H9 (cell line): ENCODE data around the gene RNF5. TPM values are rescaled to one million over a fixed set of nuclear protein-coding genes. Genes with fewer than 3 reads are reported as not detected.

Experiments used
- DNase-seq: peaks from one replicate; pipeline ENCODE4 v3.0.0-alpha.2; 2017
- H2AFZ ChIP-seq: one replicate; pipeline ENCODE4 v1.6.1; 2013; ENCODE audit warnings: mild to moderate bottlenecking, low read length, control low read depth, moderate library complexity
- H2AK5ac ChIP-seq: 2 replicates; pipeline ENCODE4 v1.6.1; 2013; ENCODE audit warnings: low read length, control low read depth, mixed read lengths; ENCODE audit not compliant: insufficient read length
- H2BK120ac ChIP-seq: one replicate; pipeline ENCODE4 v1.6.1; 2013; ENCODE audit warnings: low read depth, mild to moderate bottlenecking, low read length, control low read depth, inconsistent platforms; ENCODE audit not compliant: poor library complexity, severe bottlenecking
- H2BK12ac ChIP-seq: 2 replicates; pipeline ENCODE4 v1.6.1; 2013; ENCODE audit warnings: low read length, control low read depth, mixed read lengths, low read depth; ENCODE audit not compliant: insufficient read length
- H2BK15ac ChIP-seq: 2 replicates; pipeline ENCODE4 v1.6.1; 2013; ENCODE audit warnings: low read depth, low read length, control low read depth
- H2BK20ac ChIP-seq: one replicate; pipeline ENCODE4 v1.6.1; 2013; ENCODE audit warnings: low read depth, mild to moderate bottlenecking, low read length, control low read depth, inconsistent platforms; ENCODE audit not compliant: poor library complexity, severe bottlenecking
- H2BK5ac ChIP-seq: 2 replicates; pipeline ENCODE4 v1.6.1; 2013; ENCODE audit warnings: low read length, control low read depth, mixed read lengths; ENCODE audit not compliant: insufficient read length
- H3K14ac ChIP-seq: 2 replicates; pipeline ENCODE4 v1.6.1; 2013; ENCODE audit warnings: low read length, control low read depth; ENCODE audit not compliant: insufficient read depth
- H3K18ac ChIP-seq: 2 replicates; pipeline ENCODE4 v1.6.1; 2013; ENCODE audit warnings: low read depth, mild to moderate bottlenecking, mixed read lengths, low read length, control low read depth; ENCODE audit not compliant: insufficient read length
- H3K23ac ChIP-seq: 2 replicates; pipeline ENCODE4 v1.6.1; 2013; ENCODE audit warnings: low read length, control low read depth, mixed read lengths, low read depth; ENCODE audit not compliant: insufficient read length
- H3K23me2 ChIP-seq: 2 replicates; pipeline ENCODE4 v1.6.1; 2013; ENCODE audit warnings: low read depth, mild to moderate bottlenecking, mixed read lengths, low read length, control low read depth; ENCODE audit not compliant: insufficient read length, poor library complexity, severe bottlenecking
- H3K27ac ChIP-seq: 2 replicates; pipeline ENCODE4 v1.5.1; 2013; ENCODE audit warnings: low read length, control low read depth, mixed read lengths, low read depth; ENCODE audit not compliant: insufficient read length
- H3K27me3 ChIP-seq: 2 replicates; pipeline ENCODE4 v1.6.1; 2013; ENCODE audit warnings: low read length, control low read depth, inconsistent platforms; ENCODE audit not compliant: insufficient read depth
- H3K4ac ChIP-seq: 2 replicates; pipeline ENCODE4 v1.6.1; 2013; ENCODE audit warnings: low read depth, mild to moderate bottlenecking, control low read depth, inconsistent platforms, low read length, moderate library complexity
- H3K4me1 ChIP-seq: 2 replicates; pipeline ENCODE4 v1.6.1; 2013; ENCODE audit warnings: low read length, control low read depth, inconsistent platforms; ENCODE audit not compliant: insufficient read depth
- H3K4me2 ChIP-seq: 2 replicates; pipeline ENCODE4 v1.6.1; 2013; ENCODE audit warnings: low read length, control low read depth, mixed read lengths; ENCODE audit not compliant: insufficient read length, insufficient read depth
- H3K56ac ChIP-seq: 2 replicates; pipeline ENCODE4 v1.6.1; 2013; ENCODE audit warnings: low read depth, mild to moderate bottlenecking, mixed read lengths, low read length, control low read depth; ENCODE audit not compliant: insufficient read length
- H3K79me1 ChIP-seq: 2 replicates; pipeline ENCODE4 v1.6.1; 2013; ENCODE audit warnings: low read depth, mild to moderate bottlenecking, moderate library complexity, low read length, control low read depth, inconsistent platforms; ENCODE audit not compliant: insufficient read depth, poor library complexity, severe bottlenecking
- H3K79me2 ChIP-seq: 2 replicates; pipeline ENCODE4 v1.6.1; 2013; ENCODE audit warnings: low read length, control low read depth, inconsistent platforms; ENCODE audit not compliant: insufficient read depth
- H3K9ac ChIP-seq: 2 replicates; pipeline ENCODE4 v1.6.1; 2013; ENCODE audit warnings: low read length, control low read depth, mixed read lengths; ENCODE audit not compliant: insufficient read length; ENCODE audit errors: extremely low read depth
- H3K9me3 ChIP-seq: one replicate; pipeline ENCODE4 v1.6.1; 2013; ENCODE audit warnings: low read depth, low read length, inconsistent platforms; ENCODE audit not compliant: control insufficient read depth
- H3T11ph ChIP-seq: one replicate; pipeline ENCODE4 v1.6.1; 2013; ENCODE audit warnings: mild to moderate bottlenecking, low read length, control low read depth, inconsistent platforms
- H4K20me1 ChIP-seq: one replicate; pipeline ENCODE4 v1.6.1; 2013; ENCODE audit not compliant: control insufficient read depth, insufficient read length, insufficient read depth
- H4K5ac ChIP-seq: 2 replicates; pipeline ENCODE4 v1.6.1; 2013; ENCODE audit warnings: low read depth, mild to moderate bottlenecking, mixed read lengths, low read length, control low read depth; ENCODE audit not compliant: insufficient read length
- H4K8ac ChIP-seq: replicated peaks from 2 replicates; pipeline ENCODE4 v1.6.1; 2013; ENCODE audit warnings: low read length, control low read depth, mixed read lengths, low read depth; ENCODE audit not compliant: insufficient read length
- H4K91ac ChIP-seq: 2 replicates; pipeline ENCODE4 v1.6.1; 2013; ENCODE audit warnings: low read depth, mild to moderate bottlenecking, moderate library complexity, mixed read lengths, low read length, control low read depth; ENCODE audit not compliant: insufficient read length
- H3K27ac Mint-ChIP-seq, 3 experiments: 2 replicates in 2 of 3; 3 replicates in 1 of 3; pipeline ENCODE4 v1.8.0; 2020 to 2021; ENCODE audit warnings: mixed read lengths in 3 of 3, mild to moderate bottlenecking in 1 of 3, moderate library complexity in 1 of 3
- H3K27me3 Mint-ChIP-seq: 2 replicates; pipeline ENCODE4 v1.8.0; 2021; ENCODE audit warnings: low read depth, mild to moderate bottlenecking, moderate library complexity, mixed read lengths
- H3K36me3 Mint-ChIP-seq, 3 experiments: 2 replicates in 2 of 3; 3 replicates in 1 of 3; pipeline ENCODE4 v1.8.0; 2020 to 2021; ENCODE audit warnings: low read depth in 3 of 3, mixed read lengths in 3 of 3; ENCODE audit not compliant: insufficient read depth in 1 of 3
- H3K4me1 Mint-ChIP-seq, 2 experiments: 2 replicates each; pipeline ENCODE4 v1.8.0; 2020; ENCODE audit warnings: mixed read lengths in 2 of 2
- H3K4me3 Mint-ChIP-seq, 2 experiments: 2 replicates in 1 of 2; 3 replicates in 1 of 2; pipeline ENCODE4 v1.8.0; 2020 to 2021; ENCODE audit warnings: mild to moderate bottlenecking in 2 of 2, mixed read lengths in 2 of 2, moderate library complexity in 1 of 2
- H3K9me3 Mint-ChIP-seq, 2 experiments: 2 replicates in 1 of 2; 3 replicates in 1 of 2; pipeline ENCODE4 v1.8.0; 2020; ENCODE audit warnings: mild to moderate bottlenecking in 2 of 2, mixed read lengths in 2 of 2, moderate library complexity in 1 of 2
- CTCF ChIP-seq: fragments of 200-600 bp; sonication (generic); conservative IDR thresholded peaks from 3 replicates; pipeline ENCODE4 v1.8.0; 2021; ENCODE audit warnings: antibody characterized with exemption, mild to moderate bottlenecking
- WGBS: extraction: QIAGEN DNeasy Blood & Tissue Kit; methylation state at CpG from one replicate; pipeline ENCODE4 v1.1.7; 2013; ENCODE audit warnings: missing lambda C conversion rate, low lambda C conversion rate, mixed read lengths; ENCODE audit not compliant: insufficient read length; ENCODE audit errors: extremely low coverage; 5-methylcytosine and 5-hydroxymethylcytosine counted together
- total RNA-seq: library from RNA; stranded (reverse); gene quantifications from 2 replicates; pipeline ENCODE4 v1.2.1, GENCODE V29; 2021

The RNF5 gene
- total RNA-seq, 1 experiment from 2014 or later: 116 TPM

- no peaks in the 10 kb centered on the region for H3K79me2 ChIP-seq
- peak overlapping the region; percentile 9 for H3K27ac ChIP-seq
- no peaks in the 10 kb centered on the region for H3K79me1 ChIP-seq
- peak overlapping the region; percentile 35 for H3K9ac ChIP-seq
- H3K4me3 Mint-ChIP-seq: peak overlapping the region; percentile 91 to 96
- no peak overlapping the region for H3K23ac ChIP-seq
- H3K18ac ChIP-seq: peak overlapping the region; percentile 97
- H3K9me3 ChIP-seq: no peaks in the 10 kb centered on the region
- peak overlapping the region; percentile 68 for H3K4me2 ChIP-seq
- H2BK5ac ChIP-seq: no peak overlapping the region
- no peaks in the 10 kb centered on the region for H3K27me3 Mint-ChIP-seq
- H3K56ac ChIP-seq: no peak overlapping the region
- H2BK15ac ChIP-seq: no peak overlapping the region
- peak overlapping the region; percentile 2 for H4K8ac ChIP-seq
- no peak overlapping the region for H2AK5ac ChIP-seq
- WGBS: no CpG with 5 or more reads among the region's 28 CpGs
- H3K27ac Mint-ChIP-seq: peak overlapping the region; percentile 100
- no peak overlapping the region for H4K91ac ChIP-seq
- peak; percentile 54 for DNase-seq
- peak overlapping the region; percentile 93 for H2BK120ac ChIP-seq
- H3K14ac ChIP-seq: peak overlapping the region; percentile 96
- no peak overlapping the region for H2AFZ ChIP-seq
- H2BK20ac ChIP-seq: no peak overlapping the region
- H3K4me1 ChIP-seq: peaks cover 3% of the 10 kb centered on the region
- peak overlapping the region; percentile 59 for H3T11ph ChIP-seq
- H4K5ac ChIP-seq: peak overlapping the region; percentile 1
- H2BK12ac ChIP-seq: peak overlapping the region; percentile 20
- H3K27me3 ChIP-seq: no peaks in the 10 kb centered on the region
- peaks cover 9% of the 10 kb centered on the region for H3K23me2 ChIP-seq
- peaks cover 35 to 36% of the 10 kb centered on the region in 2 experiments for H3K4me1 Mint-ChIP-seq
- H4K20me1 ChIP-seq: no peaks in the 10 kb centered on the region
- no peaks in the 10 kb centered on the region for H3K36me3 Mint-ChIP-seq
- H3K4ac ChIP-seq: peak overlapping the region; percentile 54; the same call in 1 of the 2 replicates
- TF ChIP-seq CTCF: no peak; the same call in 2 of the 3 replicates
- no peaks in the 10 kb centered on the region for H3K9me3 Mint-ChIP-seq
Measured at GRCh38 chr6:32196682-32197616, 18.7 kb downstream of the RNF5 start.
